Keratinocyte (primary cell): ENCODE results near the gene GALNT6.

Source experiments
- CTCF ChIP-seq, 3 experiments: IDR thresholded peaks in 1 of 3; conservative IDR thresholded peaks in 1 of 3; optimal IDR thresholded peaks in 1 of 3; 2 replicates in 2 of 3; 3 replicates in 1 of 3; pipeline versions ENCODE3 to v1.5.1; 2011; ENCODE audit warnings: low read length in 3 of 3, mild to moderate bottlenecking in 3 of 3, moderate library complexity in 2 of 3, control low read depth in 1 of 3, inconsistent platforms in 1 of 3; ENCODE audit not compliant: insufficient read depth in 2 of 3; ENCODE audit errors: extremely low read depth in 1 of 3
- EZH2 ChIP-seq: IDR thresholded peaks from one replicate; pipeline ENCODE4 v1.6.1; 2012; ENCODE audit warnings: inconsistent platforms, mild to moderate bottlenecking, low read length, moderate library complexity

- TF ChIP-seq CTCF (optimal IDR thresholded peaks at IDR 0.05 in 1 of 3, IDR thresholded peaks at IDR 0.05 in 1 of 3, conservative IDR thresholded peaks at IDR 0.05 in 1 of 3; ENCODE audit: extremely low read depth in 1 of 3, insufficient read depth in 2 of 3, low read length in 3 of 3) (no peak), EZH2 (no peak)
Observed at GRCh38 chr12:51334764-51335163, 56.4 kb downstream of the GALNT6 start.
